HG03025 (cell line): ENCODE measurements around the gene SEZ6.

ENCODE experiments used
- ATAC-seq: cut with Tn5 transposase; IDR thresholded peaks from one replicate; pipeline ENCODE4 v1.9.1; 2021; ENCODE audit warnings: mild to moderate bottlenecking, moderate library complexity; ENCODE audit not compliant: unreplicated experiment, low FRiP score

Gene SEZ6

GRCh38 chr17:29007860-29008455, 2.1 kb upstream of the SEZ6 start:
- ATAC-seq, result no peak

GRCh38 chr17:29007456-29007855, 1.6 kb upstream of the SEZ6 start:
- ATAC-seq, result no peak

- no peak for ATAC-seq
These were observed 1.6 kb downstream of the SEZ6 start for GRCh38 chr17:29004081-29004692.

- no peak for ATAC-seq
These were observed 2.5 kb downstream of the SEZ6 start for GRCh38 chr17:29003289-29003688.

- no peak for ATAC-seq
These were observed 3.0 kb downstream of the SEZ6 start for GRCh38 chr17:29002811-29003210.

GRCh38 chr17:29000973-29001372, 4.9 kb downstream of the SEZ6 start:
- ATAC-seq, result no peak

- no peak for ATAC-seq
These were observed 6.6 kb downstream of the SEZ6 start for GRCh38 chr17:28999206-28999605.

- ATAC-seq, result no peak
These were observed 8.0 kb downstream of the SEZ6 start for GRCh38 chr17:28997806-28998205.

- ATAC-seq, result no peak
These were observed 9.2 kb downstream of the SEZ6 start for GRCh38 chr17:28996554-28997096.

- no peak for ATAC-seq
These were observed 12.0 kb downstream of the SEZ6 start for GRCh38 chr17:28993645-28994426.

- no peak for ATAC-seq
These were observed 12.9 kb downstream of the SEZ6 start for GRCh38 chr17:28992625-28993600.

GRCh38 chr17:28992185-28992584, 13.6 kb downstream of the SEZ6 start:
- no peak for ATAC-seq

- ATAC-seq, result no peak
These were observed 14.1 kb downstream of the SEZ6 start for GRCh38 chr17:28991779-28992178.

- no peak for ATAC-seq
These were observed 16.8 kb downstream of the SEZ6 start for GRCh38 chr17:28989028-28989427.

GRCh38 chr17:28988475-28988874, 17.4 kb downstream of the SEZ6 start:
- no peak for ATAC-seq

GRCh38 chr17:28986714-28987655, 18.8 kb downstream of the SEZ6 start:
- no peak for ATAC-seq

- no peak for ATAC-seq
These were observed 19.7 kb downstream of the SEZ6 start for GRCh38 chr17:28985950-28986713.
